ENCODE data around the gene NABP2.
A peak's percentile ranks its signal among the peaks of the same experiment; 100 is the strongest.
"Not testable (repeated sequence)": the region's sequence is repeated elsewhere in the genome, so short reads cannot be mapped to it uniquely, and the experiment has no call there.

The NABP2 gene

GRCh38 chr12:56189918-56190694 is 34.0 kb upstream of the NABP2 start:
- no peak for TF ChIP-seq CTCF (IDR thresholded peaks at IDR 0.05; ENCODE audit: low read depth, low read length, missing control alignments)
- peak; percentile 55 for DNase-seq (ENCODE audit: low read depth)

GRCh38 chr12:56190695-56191155 is 33.4 kb upstream of the NABP2 start:
- no peak for TF ChIP-seq CTCF (IDR thresholded peaks at IDR 0.05; ENCODE audit: low read depth, low read length, missing control alignments)
- peak overlapping the region; percentile 59 for H3K4me3 ChIP-seq (ENCODE audit: low read depth, low read length)
- DNase-seq (ENCODE audit: low read depth), result no peak

More at GRCh38 chr12:56189918-56190694, 34.0 kb upstream of the NABP2 start:
- H3K4me3 ChIP-seq (ENCODE audit: low read depth, low read length), result peak overlapping the region; percentile 59

- H3K4me3 ChIP-seq (ENCODE audit: low read depth, low read length), result no peak overlapping the region
- no peak for DNase-seq (ENCODE audit: low read depth)
- no peak for TF ChIP-seq CTCF (IDR thresholded peaks at IDR 0.05; ENCODE audit: low read depth, low read length, missing control alignments)
Measured at GRCh38 chr12:56192582-56192981, 31.6 kb upstream of the NABP2 start.

- peak; percentile 79 for DNase-seq (ENCODE audit: low read depth)
- no peak overlapping the region for H3K4me3 ChIP-seq (ENCODE audit: low read depth, low read length)
- TF ChIP-seq CTCF (IDR thresholded peaks at IDR 0.05; ENCODE audit: low read depth, low read length, missing control alignments), result peak; percentile 71
Measured at GRCh38 chr12:56193025-56193578, 31.0 kb upstream of the NABP2 start.

GRCh38 chr12:56196818-56197550 is 27.2 kb upstream of the NABP2 start:
- not testable (repeated sequence) for DNase-seq (ENCODE audit: low read depth); H3K4me3 ChIP-seq (ENCODE audit: low read depth, low read length)

- no peak for TF ChIP-seq CTCF (IDR thresholded peaks at IDR 0.05; ENCODE audit: low read depth, low read length, missing control alignments)
- no peak overlapping the region for H3K4me3 ChIP-seq (ENCODE audit: low read depth, low read length)
- no peak for DNase-seq (ENCODE audit: low read depth)
Measured at GRCh38 chr12:56197921-56198635, 26.1 kb upstream of the NABP2 start.

- no peak for TF ChIP-seq CTCF (IDR thresholded peaks at IDR 0.05; ENCODE audit: low read depth, low read length, missing control alignments)
- DNase-seq (ENCODE audit: low read depth), result no peak
- no peak overlapping the region for H3K4me3 ChIP-seq (ENCODE audit: low read depth, low read length)
Measured at GRCh38 chr12:56198836-56199235, 25.3 kb upstream of the NABP2 start.
